Activated CD4-positive, alpha-beta T cell treated with anti-CD3 and anti-CD28 coated beads, Interleukin-2, amount 10 ng/mL, durations not matched to agents 24 days and 14 days (primary cell): ENCODE measurements around the gene HMGXB4. TPM values are rescaled to one million over a fixed set of nuclear protein-coding genes. Genes with fewer than 3 reads are reported as not detected.

Experiments used
- DNase-seq: peaks from one replicate; pipeline ENCODE4 v3.0.0; 2022
- H3K27ac Mint-ChIP-seq: one replicate; pipeline ENCODE4 v1.8.0; 2022; ENCODE audit warnings: mild to moderate bottlenecking, mixed read lengths
- H3K27me3 Mint-ChIP-seq: one replicate; pipeline ENCODE4 v1.8.0; 2022; ENCODE audit warnings: mixed read lengths
- H3K36me3 Mint-ChIP-seq: one replicate; pipeline ENCODE4 v1.8.0; 2022; ENCODE audit warnings: low read depth, mild to moderate bottlenecking, mixed read lengths
- H3K4me1 Mint-ChIP-seq: one replicate; pipeline ENCODE4 v1.8.0; 2021; ENCODE audit warnings: mixed read lengths
- H3K4me3 Mint-ChIP-seq: one replicate; pipeline ENCODE4 v1.8.0; 2022; ENCODE audit warnings: mild to moderate bottlenecking, moderate library complexity, mixed read lengths
- H3K9me3 Mint-ChIP-seq: one replicate; pipeline ENCODE4 v1.8.0; 2021; ENCODE audit warnings: mixed read lengths
- intact Hi-C: fragments of 100-400 bp; cut with micrococcal nuclease; formaldehyde crosslinking; loops from one replicate; pipeline ENCODE4 v1.15.1; 2023
- total RNA-seq: library from RNA; stranded (reverse); gene quantifications from 2 replicates; pipeline ENCODE4 v1.2.3, GENCODE V29; 2022

The HMGXB4 gene
- total RNA-seq, 1 donor from 2014 or later: 47.7 TPM

- Mint-ChIP-seq H3K4me3 (no peak overlapping the region), H3K27ac (no peak overlapping the region), H3K27me3 (no peaks in the 10 kb centered on the region), H3K4me1 (peaks cover 32% of the 10 kb centered on the region), H3K9me3 (no peaks in the 10 kb centered on the region), H3K36me3 (peaks cover 46% of the 10 kb centered on the region)
- intact Hi-C loops: no loop called here
- no peak for DNase-seq
These were observed 18.7 kb downstream of the HMGXB4 start for GRCh38 chr22:35276019-35276418.

GRCh38 chr22:35288116-35288515 lies 30.8 kb downstream of the HMGXB4 start:
- Mint-ChIP-seq H3K4me1 (peaks cover under 1% of the 10 kb centered on the region), H3K27me3 (no peaks in the 10 kb centered on the region), H3K4me3 (no peak overlapping the region), H3K36me3 (peaks cover 52% of the 10 kb centered on the region), H3K27ac (no peak overlapping the region), H3K9me3 (no peaks in the 10 kb centered on the region)
- no peak for DNase-seq
- intact Hi-C loops: no loop called here

DNA sequence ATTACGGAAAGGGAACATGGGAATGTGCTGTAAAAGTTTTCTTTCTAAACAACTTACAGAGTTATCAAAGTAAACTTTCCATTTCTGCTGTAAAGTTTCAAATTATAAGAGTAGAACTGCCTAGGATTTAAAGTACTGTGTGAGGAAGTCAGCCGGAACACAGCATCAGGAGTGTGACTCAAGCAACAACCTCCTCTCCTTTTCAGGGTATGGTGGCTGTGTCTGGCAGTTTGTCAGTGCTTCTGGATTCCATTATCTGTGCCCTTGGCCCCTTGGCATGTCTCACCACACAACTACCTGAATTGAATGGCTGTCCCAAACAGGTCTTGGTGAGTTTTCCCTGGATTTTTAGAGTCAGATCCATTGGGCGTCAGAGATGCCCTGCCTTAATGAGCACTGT lies 35.5 kb downstream of the HMGXB4 start:
- H3K9me3 Mint-ChIP-seq: no peaks in the 10 kb centered on the region
- H3K4me1 Mint-ChIP-seq: no peaks in the 10 kb centered on the region
- intact Hi-C loops: no loop called here
- DNase-seq: no peak
- H3K27ac Mint-ChIP-seq: no peak overlapping the region
- H3K27me3 Mint-ChIP-seq: no peaks in the 10 kb centered on the region
- H3K4me3 Mint-ChIP-seq: no peak overlapping the region
- peaks cover 49% of the 10 kb centered on the region for H3K36me3 Mint-ChIP-seq

DNA sequence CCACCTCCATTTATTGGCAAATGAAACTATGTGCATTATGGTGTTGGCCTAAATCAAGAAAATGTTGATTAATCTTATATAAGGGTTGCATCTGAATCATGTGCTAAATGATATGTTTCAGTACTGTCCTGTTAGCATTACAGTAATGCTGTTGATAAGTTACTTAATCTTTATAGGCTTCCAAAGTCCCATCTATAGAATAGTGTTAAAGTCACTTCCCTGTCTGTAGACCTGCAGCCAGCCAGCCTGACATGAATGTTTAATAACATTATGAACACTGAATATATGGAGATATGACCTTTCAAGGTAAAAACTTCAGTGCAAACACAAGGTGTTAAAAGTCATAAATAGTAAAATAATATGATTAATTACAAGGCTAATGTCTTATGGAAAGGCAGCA lies 38.8 kb downstream of the HMGXB4 start:
- Mint-ChIP-seq H3K9me3 (no peaks in the 10 kb centered on the region), H3K36me3 (peaks cover 37% of the 10 kb centered on the region), H3K27me3 (peaks cover 2% of the 10 kb centered on the region), H3K4me1 (peaks cover 19% of the 10 kb centered on the region), H3K4me3 (no peak overlapping the region), H3K27ac (no peak overlapping the region)
- no peak for DNase-seq
- intact Hi-C loops: no loop called here

GRCh38 chr22:35299217-35299672 lies 42.0 kb downstream of the HMGXB4 start:
- H3K9me3 Mint-ChIP-seq: no peaks in the 10 kb centered on the region
- H3K4me3 Mint-ChIP-seq: peak overlapping the region; percentile 96
- H3K27ac Mint-ChIP-seq: peak overlapping the region; percentile 94
- peaks cover 2% of the 10 kb centered on the region for H3K27me3 Mint-ChIP-seq
- H3K4me1 Mint-ChIP-seq: peaks cover 31% of the 10 kb centered on the region
- intact Hi-C loops: no loop called here
- peaks cover 20% of the 10 kb centered on the region for H3K36me3 Mint-ChIP-seq
- no peak for DNase-seq

GRCh38 chr22:35299673-35300499 lies 42.6 kb downstream of the HMGXB4 start, which contains the start of gene TOM1:
TOM1 (plus strand) TSS chr22:35299894; CDS start chr22:35299929, 35 bp downstream.
- Mint-ChIP-seq H3K9me3 (no peaks in the 10 kb centered on the region), H3K4me1 (peaks cover 33% of the 10 kb centered on the region), H3K36me3 (peaks cover 20% of the 10 kb centered on the region), H3K4me3 (peak within 1 kb of the TSS; percentile 96), H3K27ac (peak within 1 kb of the TSS; percentile 94), H3K27me3 (peaks cover 2% of the 10 kb centered on the region)
- intact Hi-C loops: loop anchor here (2.0 kb wide), 3 partner anchors 43 to 349 kb away; partner anchors contain the start of genes APOL6 and HMGXB4
- peak; percentile 99 for DNase-seq

GRCh38 chr22:35301372-35301874 lies 44.1 kb downstream of the HMGXB4 start:
- Mint-ChIP-seq H3K9me3 (no peaks in the 10 kb centered on the region), H3K4me3 (peak overlapping the region; percentile 96), H3K27ac (peak overlapping the region; percentile 78), H3K4me1 (peaks cover 42% of the 10 kb centered on the region), H3K36me3 (peaks cover 15% of the 10 kb centered on the region), H3K27me3 (peaks cover 2% of the 10 kb centered on the region)
- no peak for DNase-seq
- intact Hi-C loops: loop anchor here (2.0 kb wide), 3 partner anchors 45 to 347 kb away; partner anchors contain the start of genes APOL6 and HMGXB4

- Mint-ChIP-seq H3K9me3 (no peaks in the 10 kb centered on the region), H3K4me3 (peak overlapping the region; percentile 9), H3K36me3 (peaks cover 11% of the 10 kb centered on the region), H3K27me3 (peaks cover 2% of the 10 kb centered on the region), H3K4me1 (peaks cover 56% of the 10 kb centered on the region), H3K27ac (no peak overlapping the region)
- no peak for DNase-seq
- intact Hi-C loops: no loop called here
These were observed 45.8 kb downstream of the HMGXB4 start for GRCh38 chr22:35303029-35303624.

DNA sequence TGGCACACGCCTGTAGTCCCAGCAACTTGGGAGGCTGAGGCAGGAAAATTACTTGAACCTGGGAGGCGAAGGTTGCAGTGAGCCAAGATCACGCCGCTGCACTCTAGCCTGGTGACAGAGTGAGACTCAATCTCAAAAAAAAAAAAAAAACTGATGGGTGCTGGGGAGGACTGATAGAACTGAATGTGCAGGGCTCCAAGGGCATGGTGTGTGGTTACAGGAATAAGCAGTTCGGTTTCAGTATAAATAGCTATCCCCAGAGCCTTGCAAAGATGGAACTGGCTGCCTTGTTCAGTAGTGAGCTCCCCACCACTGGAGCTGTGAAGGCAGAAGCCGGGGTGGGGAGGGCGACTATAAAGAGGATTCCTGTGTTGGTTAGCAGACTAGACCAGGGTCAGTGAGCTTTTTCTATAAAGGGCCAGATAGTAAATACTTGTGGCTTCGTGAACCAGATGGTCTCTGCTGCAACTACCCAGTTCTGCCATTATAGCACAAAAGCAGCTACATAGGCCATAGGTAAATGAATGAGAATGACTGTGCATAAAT lies 48.3 kb downstream of the HMGXB4 start:
- intact Hi-C loops: no loop called here
- no peak overlapping the region for H3K4me3 Mint-ChIP-seq
- H3K9me3 Mint-ChIP-seq: no peaks in the 10 kb centered on the region
- H3K36me3 Mint-ChIP-seq: peaks cover 9% of the 10 kb centered on the region
- peak overlapping the region; percentile 34 for H3K27ac Mint-ChIP-seq
- DNase-seq: no peak
- no peaks in the 10 kb centered on the region for H3K27me3 Mint-ChIP-seq
- peaks cover 63% of the 10 kb centered on the region for H3K4me1 Mint-ChIP-seq

DNA sequence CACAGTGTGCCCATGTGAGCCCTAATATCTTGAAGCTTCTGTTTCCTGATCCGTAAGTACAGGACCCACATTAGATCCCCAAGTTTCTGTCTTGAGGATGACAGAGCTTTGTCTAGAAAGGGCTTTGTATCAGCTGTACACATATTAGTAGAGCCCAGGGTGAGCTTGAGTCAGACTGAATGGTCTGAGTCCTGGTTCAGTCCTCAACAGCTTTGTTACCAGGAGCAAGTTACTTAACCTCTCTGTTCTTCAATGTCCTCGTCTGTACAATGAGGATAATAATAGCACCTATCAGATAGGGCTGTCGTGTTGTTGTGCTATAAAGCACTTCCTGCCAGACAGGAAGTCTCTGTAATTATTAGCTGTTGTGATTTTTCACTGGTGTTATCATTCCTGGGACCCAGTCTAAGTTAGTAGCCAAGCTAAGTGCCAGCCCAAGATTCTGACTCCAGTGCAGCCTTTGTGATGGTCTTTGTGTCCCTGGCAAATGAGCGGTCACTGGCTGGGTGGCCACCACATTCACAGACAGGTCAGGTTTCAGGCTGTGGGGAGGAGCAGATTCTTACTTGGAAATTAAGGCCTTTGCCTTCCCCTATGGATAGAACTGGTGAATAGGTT lies 49.2 kb downstream of the HMGXB4 start:
- Mint-ChIP-seq H3K9me3 (no peaks in the 10 kb centered on the region), H3K4me3 (no peak overlapping the region), H3K4me1 (peaks cover 65% of the 10 kb centered on the region), H3K27ac (peak overlapping the region; percentile 21), H3K36me3 (peaks cover 9% of the 10 kb centered on the region), H3K27me3 (no peaks in the 10 kb centered on the region)
- DNase-seq: no peak
- intact Hi-C loops: no loop called here

- no peak for DNase-seq
- intact Hi-C loops: no loop called here
- Mint-ChIP-seq H3K4me3 (no peak overlapping the region), H3K9me3 (no peaks in the 10 kb centered on the region), H3K27ac (no peak overlapping the region), H3K27me3 (no peaks in the 10 kb centered on the region), H3K4me1 (peaks cover 68% of the 10 kb centered on the region), H3K36me3 (peaks cover 9% of the 10 kb centered on the region)
These were observed 50.1 kb downstream of the HMGXB4 start for GRCh38 chr22:35307372-35307771.

DNA sequence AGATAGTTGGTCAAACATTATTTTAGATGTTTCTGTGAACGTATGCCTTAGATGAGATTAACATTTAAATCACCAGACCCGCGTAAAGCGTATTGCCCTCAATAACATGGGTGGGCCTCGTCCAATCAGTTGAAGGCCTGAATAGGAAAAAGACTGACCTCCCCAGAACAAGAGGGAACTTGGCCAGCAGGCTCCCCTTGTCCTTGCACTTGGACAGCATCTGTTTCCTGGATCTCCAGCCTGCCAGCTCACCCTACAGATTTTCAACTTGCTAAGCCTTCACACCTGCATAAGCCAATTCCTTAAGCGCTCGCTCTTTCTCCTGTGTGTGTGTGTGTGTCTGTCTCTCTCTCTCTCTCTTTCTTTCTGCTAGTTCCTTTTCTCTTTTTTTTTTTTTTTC lies 50.6 kb downstream of the HMGXB4 start:
- H3K4me3 Mint-ChIP-seq: no peak overlapping the region
- H3K27ac Mint-ChIP-seq: no peak overlapping the region

GRCh38 chr22:35308480-35309021 lies 51.3 kb downstream of the HMGXB4 start:
- Mint-ChIP-seq H3K9me3 (no peaks in the 10 kb centered on the region), H3K27ac (peak overlapping the region; percentile 68), H3K4me1 (peaks cover 72% of the 10 kb centered on the region), H3K36me3 (peaks cover 4% of the 10 kb centered on the region), H3K4me3 (peak overlapping the region; percentile 31), H3K27me3 (no peaks in the 10 kb centered on the region)
- intact Hi-C loops: no loop called here
- DNase-seq: no peak

More for the DNA sequence above, 50.6 kb downstream of the HMGXB4 start:
- Mint-ChIP-seq H3K9me3 (no peaks in the 10 kb centered on the region), H3K4me1 (peaks cover 71% of the 10 kb centered on the region), H3K36me3 (peaks cover 6% of the 10 kb centered on the region), H3K27me3 (no peaks in the 10 kb centered on the region)
- intact Hi-C loops: no loop called here
- no peak for DNase-seq
